Activated naive CD4-positive, alpha-beta T cell treated with anti-CD3 and anti-CD28 coated beads for 36 hours (primary cell): ENCODE measurements around the gene SLC1A2. TPM values are rescaled to one million over a fixed set of nuclear protein-coding genes. Genes with fewer than 3 reads are reported as not detected.

Experiments
- CTCF ChIA-PET: fragments of 350-600 bp; sonication (Branson Sonifier 250); formaldehyde crosslinking; loops from one replicate; lab custom pipeline; 2021; ENCODE audit warnings: antibody characterized with exemption; lab: Charles Lee
- DNase-seq: peaks from one replicate; pipeline ENCODE4 v3.0.0-alpha.2; 2020
- H3K27ac Mint-ChIP-seq: one replicate; pipeline ENCODE4 v1.8.0; 2021; ENCODE audit warnings: mild to moderate bottlenecking, mixed read lengths
- H3K27me3 Mint-ChIP-seq: one replicate; pipeline ENCODE4 v1.8.0; 2021; ENCODE audit warnings: low read depth, mixed read lengths
- H3K36me3 Mint-ChIP-seq: one replicate; pipeline ENCODE4 v1.8.0; 2021; ENCODE audit warnings: low read depth, mixed read lengths
- H3K4me1 Mint-ChIP-seq: one replicate; pipeline ENCODE4 v1.8.0; 2021; ENCODE audit warnings: low read depth, mixed read lengths
- H3K4me3 Mint-ChIP-seq: one replicate; pipeline ENCODE4 v1.8.0; 2021; ENCODE audit warnings: mild to moderate bottlenecking, moderate library complexity, mixed read lengths
- H3K9me3 Mint-ChIP-seq: one replicate; pipeline ENCODE4 v1.8.0; 2021; ENCODE audit warnings: mixed read lengths
- intact Hi-C: fragments of 100-400 bp; cut with micrococcal nuclease; formaldehyde crosslinking; loops from one replicate; pipeline ENCODE4 v1.15.1; 2023
- total RNA-seq, 2 experiments: library from RNA; stranded (reverse); gene quantifications; one replicate each; pipeline ENCODE4 v1.2.3, GENCODE V29; 2021

SLC1A2 gene
- total RNA-seq, 2 experiments from 2014 or later, result not detected

DNA sequence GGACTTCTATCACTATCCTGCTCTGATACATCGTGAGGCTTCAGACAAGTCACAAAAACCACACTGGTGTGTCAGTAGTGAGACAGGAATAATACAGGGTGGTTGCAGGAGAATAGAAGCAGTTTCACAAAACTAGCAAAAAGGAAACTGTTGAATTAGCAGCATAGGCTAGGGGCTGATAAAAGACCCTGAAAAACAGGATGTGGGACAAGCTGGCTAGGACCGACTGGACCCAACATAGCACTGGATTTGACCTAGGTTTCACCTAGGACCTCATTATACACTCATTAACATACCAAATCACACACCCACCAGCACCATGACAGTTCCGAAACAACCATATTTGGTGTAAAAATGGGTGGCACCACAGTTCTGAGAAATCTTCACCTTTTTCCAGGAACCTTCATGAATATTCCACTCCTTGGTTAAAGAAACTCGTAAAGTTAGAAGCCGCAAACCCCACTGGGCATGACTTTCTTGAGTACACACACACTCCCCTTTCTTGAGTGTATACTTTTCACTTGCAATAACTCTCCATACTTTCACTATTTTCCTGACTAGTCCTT, 76.2 kb downstream of the SLC1A2 start:
- CTCF ChIA-PET, result no interaction called here
- H3K27me3 Mint-ChIP-seq, result no peaks in the 10 kb centered on the region
- H3K4me1 Mint-ChIP-seq, result peaks cover 52% of the 10 kb centered on the region
- H3K27ac Mint-ChIP-seq, result peak overlapping the region; percentile 69
- no peaks in the 10 kb centered on the region for H3K36me3 Mint-ChIP-seq
- intact Hi-C loops, result loop anchor here (1.0 kb wide), 2 partner anchors 197 to 260 kb away; no protein-coding TSS in a partner anchor
- peak; percentile 58 for DNase-seq
- H3K9me3 Mint-ChIP-seq, result no peaks in the 10 kb centered on the region
- peak overlapping the region; percentile 31 for H3K4me3 Mint-ChIP-seq

GRCh38 chr11:35340715-35341114, 78.6 kb downstream of the SLC1A2 start:
- no peaks in the 10 kb centered on the region for H3K36me3 Mint-ChIP-seq
- H3K4me1 Mint-ChIP-seq, result peaks cover 56% of the 10 kb centered on the region
- H3K9me3 Mint-ChIP-seq, result no peaks in the 10 kb centered on the region
- DNase-seq, result no peak
- CTCF ChIA-PET, result interaction anchor here (1.1 to 2.6 kb wide), 2 partner anchors 11 to 343 kb away, joined by 3 to 8 read pairs; no protein-coding TSS in a partner anchor
- no peaks in the 10 kb centered on the region for H3K27me3 Mint-ChIP-seq
- H3K27ac Mint-ChIP-seq, result no peak overlapping the region
- no peak overlapping the region for H3K4me3 Mint-ChIP-seq
- intact Hi-C loops, result no loop called here

DNA sequence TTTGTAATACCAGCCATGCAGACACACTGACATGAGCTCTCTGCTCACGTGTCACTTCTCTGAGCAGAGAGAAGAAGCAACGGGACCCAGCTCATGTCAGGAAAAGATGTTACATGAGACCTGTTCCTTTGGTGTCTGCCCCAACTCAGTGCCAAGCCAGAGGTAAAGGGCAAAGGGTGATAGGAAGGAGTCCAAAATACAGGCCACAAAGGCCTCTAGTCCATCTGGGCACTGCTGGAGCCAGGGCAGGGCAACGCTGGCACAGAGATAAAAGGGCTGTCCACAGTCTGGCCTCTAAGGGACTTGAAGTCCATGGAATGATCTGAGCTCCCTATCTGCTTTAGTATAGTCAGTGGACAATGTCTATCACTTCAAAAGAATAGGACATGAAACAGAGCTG, 79.3 kb downstream of the SLC1A2 start:
- Mint-ChIP-seq H3K4me1 (peaks cover 52% of the 10 kb centered on the region), H3K27me3 (no peaks in the 10 kb centered on the region), H3K4me3 (no peak overlapping the region), H3K9me3 (no peaks in the 10 kb centered on the region), H3K36me3 (no peaks in the 10 kb centered on the region), H3K27ac (no peak overlapping the region)
- intact Hi-C loops, result no loop called here
- CTCF ChIA-PET, result interaction anchor here (1.1 to 2.6 kb wide), 4 partner anchors 11 to 342 kb away, joined by 3 to 8 read pairs (median 4); no protein-coding TSS in a partner anchor
- DNase-seq, result no peak

- Mint-ChIP-seq H3K4me3 (no peak overlapping the region), H3K36me3 (no peaks in the 10 kb centered on the region), H3K4me1 (peaks cover 50% of the 10 kb centered on the region), H3K27ac (no peak overlapping the region), H3K9me3 (no peaks in the 10 kb centered on the region), H3K27me3 (no peaks in the 10 kb centered on the region)
- DNase-seq, result no peak
- intact Hi-C loops, result loop anchor here (10.0 kb wide), 2 partner anchors 94 to 1104 kb away; no protein-coding TSS in a partner anchor
- CTCF ChIA-PET, result interaction anchor here (0.8 to 2.6 kb wide), 4 partner anchors 11 to 170 kb away, joined by 3 to 8 read pairs (median 4); no protein-coding TSS in a partner anchor
Observed at GRCh38 chr11:35338921-35339320, 80.4 kb downstream of the SLC1A2 start.

DNA sequence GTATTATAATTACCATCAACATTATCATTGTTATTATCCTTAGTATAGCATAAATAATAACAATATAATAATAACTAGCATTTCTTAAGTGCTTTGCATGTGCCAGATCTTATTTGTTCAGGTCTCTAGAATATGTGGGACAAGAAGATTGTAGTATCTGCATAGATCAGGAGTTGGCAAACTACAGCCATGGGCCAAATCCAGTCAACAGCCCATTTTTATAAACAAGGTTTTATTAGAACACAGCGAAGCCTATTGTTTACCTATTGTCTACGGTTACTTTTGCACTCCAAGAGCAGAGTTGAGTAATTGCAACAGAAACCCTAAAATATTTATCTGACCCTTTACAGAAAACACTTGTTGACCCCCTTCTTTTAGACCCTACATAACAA, 81.4 kb downstream of the SLC1A2 start:
- Mint-ChIP-seq H3K27ac (no peak overlapping the region), H3K27me3 (no peaks in the 10 kb centered on the region), H3K4me1 (peaks cover 41% of the 10 kb centered on the region), H3K4me3 (no peak overlapping the region), H3K9me3 (no peaks in the 10 kb centered on the region), H3K36me3 (no peaks in the 10 kb centered on the region)
- intact Hi-C loops, result loop anchor here (1.0 to 10.0 kb wide), 12 partner anchors 12 to 1103 kb away; no protein-coding TSS in a partner anchor
- no peak for DNase-seq
- CTCF ChIA-PET, result interaction anchor here (0.5 to 2.6 kb wide), 6 partner anchors 11 to 352 kb away, joined by 3 to 10 read pairs (median 6); no protein-coding TSS in a partner anchor

DNA sequence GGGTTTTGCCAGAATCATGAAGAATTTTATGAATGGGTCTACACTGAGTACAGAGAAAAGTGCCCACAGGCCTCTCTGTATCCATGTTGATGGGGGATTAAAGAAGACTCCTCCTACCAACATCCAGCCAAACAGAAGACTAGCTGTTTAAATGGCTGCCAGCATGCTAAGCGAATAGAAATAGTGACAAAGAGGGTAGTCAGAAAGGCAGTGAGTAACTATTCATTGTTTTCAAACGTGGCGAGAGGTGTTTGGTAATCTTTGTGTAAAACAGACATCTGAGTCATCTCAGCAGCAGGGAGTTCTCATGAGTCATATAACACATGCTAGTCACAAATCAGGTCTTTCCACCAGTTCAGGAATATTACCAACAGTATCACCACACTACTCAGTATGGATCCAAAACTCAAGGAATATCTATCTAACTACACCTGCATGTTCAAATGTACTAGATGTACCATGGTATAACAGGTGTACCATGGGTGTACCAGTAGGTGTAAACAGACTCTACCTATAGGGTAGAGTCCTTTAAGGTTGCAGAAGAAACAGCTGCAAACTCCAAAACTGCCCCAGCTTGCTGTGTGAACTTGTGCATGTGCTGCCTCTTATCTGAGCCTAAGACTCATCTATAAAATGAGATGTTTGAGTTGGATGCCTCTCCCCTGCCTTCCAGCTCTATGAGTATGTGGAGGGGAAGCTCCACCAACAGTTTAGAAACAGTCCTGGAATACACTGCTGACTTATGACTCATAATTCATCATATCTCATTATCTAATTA, 82.0 kb downstream of the SLC1A2 start:
- Mint-ChIP-seq H3K27ac (peak overlapping the region; percentile 82), H3K9me3 (no peaks in the 10 kb centered on the region), H3K27me3 (no peaks in the 10 kb centered on the region), H3K36me3 (no peaks in the 10 kb centered on the region), H3K4me1 (peaks cover 41% of the 10 kb centered on the region), H3K4me3 (no peak overlapping the region)
- CTCF ChIA-PET, result interaction anchor here (0.5 to 2.2 kb wide), 8 partner anchors 9 to 412 kb away, joined by 3 to 10 read pairs (median 4); no protein-coding TSS in a partner anchor
- peak; percentile 65 for DNase-seq
- intact Hi-C loops, result loop anchor here (1.0 to 10.0 kb wide), 12 partner anchors 13 to 1103 kb away; no protein-coding TSS in a partner anchor

GRCh38 chr11:35336726-35337125, 82.6 kb downstream of the SLC1A2 start:
- Mint-ChIP-seq H3K36me3 (no peaks in the 10 kb centered on the region), H3K4me3 (no peak overlapping the region), H3K9me3 (no peaks in the 10 kb centered on the region), H3K4me1 (peaks cover 40% of the 10 kb centered on the region), H3K27me3 (no peaks in the 10 kb centered on the region), H3K27ac (peak overlapping the region; percentile 82)
- no peak for DNase-seq
- intact Hi-C loops, result loop anchor here (1.0 to 10.0 kb wide), 12 partner anchors 14 to 1102 kb away; no protein-coding TSS in a partner anchor
- CTCF ChIA-PET, result interaction anchor here (0.6 to 2.2 kb wide), 5 partner anchors 9 to 412 kb away, joined by 3 to 7 read pairs (median 4); no protein-coding TSS in a partner anchor

DNA sequence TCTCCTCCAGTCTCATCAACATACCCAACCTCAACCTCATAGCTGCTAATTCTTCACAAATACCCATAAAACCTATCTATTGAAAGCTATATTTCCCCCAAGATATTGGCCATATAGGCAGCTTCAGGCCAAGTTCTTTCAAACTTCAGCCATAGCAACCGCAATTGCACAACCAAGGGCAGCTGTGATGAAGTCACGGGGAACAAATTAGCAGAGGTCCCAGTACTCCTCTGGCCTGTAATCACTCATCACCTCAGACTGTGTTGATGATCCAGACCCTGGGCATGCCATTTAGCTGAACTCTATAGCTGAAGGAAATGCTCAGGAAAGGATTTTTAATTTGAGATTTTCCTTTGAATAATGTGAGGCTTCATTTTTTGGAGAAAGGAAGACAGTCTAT, 84.1 kb downstream of the SLC1A2 start:
- intact Hi-C loops, result loop anchor here (10.0 kb wide), 2 partner anchors 90 to 1100 kb away; no protein-coding TSS in a partner anchor
- Mint-ChIP-seq H3K4me3 (no peak overlapping the region), H3K4me1 (peaks cover 53% of the 10 kb centered on the region), H3K27me3 (no peaks in the 10 kb centered on the region), H3K36me3 (no peaks in the 10 kb centered on the region), H3K9me3 (no peaks in the 10 kb centered on the region), H3K27ac (no peak overlapping the region)
- CTCF ChIA-PET, result interaction anchor here (0.9 to 1.3 kb wide), 2 partner anchors 57 to 98 kb away, joined by 3 to 4 read pairs; no protein-coding TSS in a partner anchor
- no peak for DNase-seq

- CTCF ChIA-PET, result interaction anchor here (0.9 to 1.3 kb wide), 2 partner anchors 57 to 97 kb away, joined by 3 to 4 read pairs; no protein-coding TSS in a partner anchor
- peak overlapping the region; percentile 10 for H3K27ac Mint-ChIP-seq
- H3K27me3 Mint-ChIP-seq, result no peaks in the 10 kb centered on the region
- H3K9me3 Mint-ChIP-seq, result no peaks in the 10 kb centered on the region
- H3K4me1 Mint-ChIP-seq, result peaks cover 60% of the 10 kb centered on the region
- no peak overlapping the region for H3K4me3 Mint-ChIP-seq
- peak; percentile 45 for DNase-seq
- no peaks in the 10 kb centered on the region for H3K36me3 Mint-ChIP-seq
- intact Hi-C loops, result loop anchor here (10.0 kb wide), 2 partner anchors 90 to 1100 kb away; no protein-coding TSS in a partner anchor
Observed at GRCh38 chr11:35334385-35335090, 84.8 kb downstream of the SLC1A2 start.

- Mint-ChIP-seq H3K4me1 (peaks cover 52% of the 10 kb centered on the region), H3K36me3 (no peaks in the 10 kb centered on the region), H3K27me3 (no peaks in the 10 kb centered on the region), H3K9me3 (no peaks in the 10 kb centered on the region), H3K27ac (no peak overlapping the region), H3K4me3 (no peak overlapping the region)
- intact Hi-C loops, result loop anchor here (10.0 kb wide), 2 partner anchors 88 to 1098 kb away; no protein-coding TSS in a partner anchor
- DNase-seq, result no peak
- CTCF ChIA-PET, result interaction anchor here (0.8 kb wide), 1 partner anchor 273 kb away, joined by 3 read pairs; no protein-coding TSS in a partner anchor
Observed at GRCh38 chr11:35332524-35332923, 86.8 kb downstream of the SLC1A2 start.

- Mint-ChIP-seq H3K9me3 (no peaks in the 10 kb centered on the region), H3K4me1 (peaks cover 47% of the 10 kb centered on the region), H3K4me3 (no peak overlapping the region), H3K36me3 (no peaks in the 10 kb centered on the region), H3K27ac (no peak overlapping the region), H3K27me3 (no peaks in the 10 kb centered on the region)
- DNase-seq, result peak; percentile 40
- intact Hi-C loops, result loop anchor here (2.0 to 10.0 kb wide), 3 partner anchors 86 to 1096 kb away; no protein-coding TSS in a partner anchor
- CTCF ChIA-PET, result no interaction called here
Observed at GRCh38 chr11:35330931-35331330, 88.4 kb downstream of the SLC1A2 start.
